GM23248 (cell line): ENCODE results near the gene CKAP5. TPM values are rescaled to one million over a fixed set of nuclear protein-coding genes. Genes with fewer than 3 reads are reported as not detected.
"Not testable (repeated sequence)": the region's sequence is repeated elsewhere in the genome, so short reads cannot be mapped to it uniquely, and the experiment has no call there.

ENCODE experiments used
- DNase-seq: peaks from one replicate; pipeline ENCODE4 v3.0.0-alpha.2; 2015
- H2AFZ ChIP-seq: fragments of 200-600 bp; sonication (generic); 2 replicates; pipeline ENCODE4 v1.6.1; 2016; ENCODE audit warnings: antibody characterized with exemption
- H3F3A ChIP-seq: fragments of 200-600 bp; sonication (generic); 2 replicates; pipeline ENCODE4 v1.6.1; 2016; ENCODE audit warnings: mild to moderate bottlenecking, antibody characterized with exemption, mixed run types; ENCODE audit not compliant: insufficient read depth
- H3K27ac ChIP-seq: fragments of 200-600 bp; sonication (generic); 2 replicates; pipeline ENCODE4 v1.5.1; 2016; ENCODE audit warnings: mild to moderate bottlenecking
- H3K27me3 ChIP-seq: fragments of 200-600 bp; sonication (generic); replicated peaks from 2 replicates; pipeline ENCODE4 v1.6.1; 2016; ENCODE audit warnings: mild to moderate bottlenecking; ENCODE audit not compliant: insufficient read depth
- H3K36me3 ChIP-seq: fragments of 200-600 bp; sonication (generic); 2 replicates; pipeline ENCODE4 v1.6.1; 2016; ENCODE audit warnings: low read depth, mild to moderate bottlenecking
- H3K4me1 ChIP-seq: fragments of 200-600 bp; sonication (generic); 2 replicates; pipeline ENCODE4 v1.6.1; 2016; ENCODE audit warnings: mild to moderate bottlenecking; ENCODE audit not compliant: insufficient read depth
- H3K4me2 ChIP-seq: fragments of 200-600 bp; sonication (generic); one replicate; pipeline ENCODE4 v1.6.1; 2016; ENCODE audit warnings: mild to moderate bottlenecking; ENCODE audit not compliant: unreplicated experiment
- H3K4me3 ChIP-seq: fragments of 200-600 bp; sonication (generic); 2 replicates; pipeline ENCODE4 v1.5.1; 2016; ENCODE audit warnings: mild to moderate bottlenecking
- H3K79me2 ChIP-seq: fragments of 200-600 bp; sonication (generic); 2 replicates; pipeline ENCODE4 v1.6.1; 2016; ENCODE audit warnings: mild to moderate bottlenecking; ENCODE audit not compliant: insufficient read depth
- H3K9ac ChIP-seq: fragments of 200-600 bp; sonication (generic); 2 replicates; pipeline ENCODE4 v1.6.1; 2016; ENCODE audit warnings: mild to moderate bottlenecking
- H3K9me2 ChIP-seq: fragments of 200-600 bp; sonication (generic); 2 replicates; pipeline ENCODE4 v1.6.1; 2016; ENCODE audit warnings: mixed run types, mild to moderate bottlenecking, moderate library complexity; ENCODE audit not compliant: insufficient read depth
- H3K9me3 ChIP-seq: fragments of 200-600 bp; sonication (generic); one replicate; pipeline ENCODE4 v1.6.1; 2017; ENCODE audit warnings: low read depth
- H4K20me1 ChIP-seq: fragments of 200-600 bp; sonication (generic); 2 replicates; pipeline ENCODE4 v1.6.0; 2016; ENCODE audit not compliant: insufficient read depth
- EZH2 ChIP-seq: fragments of 200-600 bp; sonication (generic); IDR thresholded peaks from 2 replicates; pipeline ENCODE4 v1.6.1; 2018; ENCODE audit warnings: antibody characterized with exemption, mild to moderate bottlenecking; ENCODE audit not compliant: insufficient read depth, poor library complexity, severe bottlenecking
- EZH2phosphoT487 ChIP-seq: fragments of 200-600 bp; sonication (generic); IDR thresholded peaks from 2 replicates; pipeline ENCODE4 v1.6.1; 2018; ENCODE audit warnings: antibody characterized with exemption, moderate library complexity, mild to moderate bottlenecking, low read depth; ENCODE audit not compliant: insufficient read depth
- WGBS, 2 experiments: methylation state at CpG; one replicate each; pipeline ENCODE4 v1.1.6; 2015 to 2017; ENCODE audit warnings: low lambda C conversion rate in 2 of 2, low coverage in 1 of 2; ENCODE audit errors: missing lambda C conversion rate in 2 of 2; 5-methylcytosine and 5-hydroxymethylcytosine counted together
- in situ Hi-C: fragments of 300-500 bp; cut with MboI; formaldehyde crosslinking; loops from 2 replicates; pipeline ENCODE4 v1.15.0; 2020
- polyA plus RNA-seq: library from polyadenylated mRNA; unstranded; fragments of >200 nt; fragmentation: Nextera tagmentation; extraction: Ambion mirVana; gene quantifications from 2 replicates; pipeline ENCODE4 v1.2.1, GENCODE V29; 2016
- total RNA-seq: library from RNA; depleted of rRNA; stranded (reverse); fragments of >200 nt; shearing (Covaris generic); gene quantifications from 2 replicates; pipeline ENCODE4 v1.2.3, GENCODE V29; 2014

Gene CKAP5
- total and polyA plus RNA-seq, 2 experiments from 2014 or later, result 35.2 to 47.6 TPM

- H3F3A ChIP-seq, result no peaks in the 10 kb centered on the region
- H3K9ac ChIP-seq, result no peak overlapping the region
- H3K4me2 ChIP-seq, result no peak overlapping the region
- TF ChIP-seq EZH2phosphoT487 (no peak), EZH2 (no peak)
- no peak overlapping the region for H3K4me3 ChIP-seq
- H2AFZ ChIP-seq, result no peak overlapping the region
- DNase-seq, result no peak
- H3K27me3 ChIP-seq, result no peaks in the 10 kb centered on the region
- no peaks in the 10 kb centered on the region for H3K79me2 ChIP-seq
- no peaks in the 10 kb centered on the region for H3K9me2 ChIP-seq
- no peaks in the 10 kb centered on the region for H4K20me1 ChIP-seq
- 61 to 67% methylated on average over 6 of the region's 6 CpGs for WGBS, 2 experiments
- no peaks in the 10 kb centered on the region for H3K36me3 ChIP-seq
- in situ Hi-C loops, result no loop called here
- H3K9me3 ChIP-seq, result no peaks in the 10 kb centered on the region
- no peak overlapping the region for H3K27ac ChIP-seq
- no peaks in the 10 kb centered on the region for H3K4me1 ChIP-seq
These were observed 124.8 kb downstream of the CKAP5 start for GRCh38 chr11:46721286-46721685.

GRCh38 chr11:46719543-46720218 is 126.4 kb downstream of the CKAP5 start:
- no peaks in the 10 kb centered on the region for H4K20me1 ChIP-seq
- TF ChIP-seq EZH2 (no peak), EZH2phosphoT487 (no peak)
- H3K27ac ChIP-seq, result no peak overlapping the region
- no peaks in the 10 kb centered on the region for H3K36me3 ChIP-seq
- no peaks in the 10 kb centered on the region for H3K79me2 ChIP-seq
- 83 to 84% methylated on average over 25 of the region's 25 CpGs for WGBS, 2 experiments
- H3K4me2 ChIP-seq, result no peak overlapping the region
- in situ Hi-C loops, result no loop called here
- no peaks in the 10 kb centered on the region for H3K9me3 ChIP-seq
- no peak for DNase-seq
- no peak overlapping the region for H2AFZ ChIP-seq
- no peak overlapping the region for H3K4me3 ChIP-seq
- H3K9me2 ChIP-seq, result no peaks in the 10 kb centered on the region
- peaks cover 6% of the 10 kb centered on the region for H3K4me1 ChIP-seq
- no peak overlapping the region for H3K9ac ChIP-seq
- peaks cover 4% of the 10 kb centered on the region; the same call in 1 of the 2 replicates for H3F3A ChIP-seq
- no peaks in the 10 kb centered on the region for H3K27me3 ChIP-seq

- no peaks in the 10 kb centered on the region for H3K79me2 ChIP-seq
- TF ChIP-seq EZH2phosphoT487 (no peak), EZH2 (no peak)
These were observed 127.0 kb downstream of the CKAP5 start, which contains the start of gene F2 for GRCh38 chr11:46719048-46719542. Gene F2, plus strand, starts transcription at chr11:46719213. Its CDS starts 23 bp downstream, at chr11:46719236.

GRCh38 chr11:46718155-46719019 is 127.7 kb downstream of the CKAP5 start:
- Histone ChIP-seq H3K4me1 (peaks cover 14% of the 10 kb centered on the region), H3K36me3 (no peaks in the 10 kb centered on the region), H3K9me2 (no peaks in the 10 kb centered on the region), H2AFZ (peak overlapping the region; percentile 23; the same call in 1 of the 2 replicates), H3K79me2 (no peaks in the 10 kb centered on the region), H3K27me3 (no peaks in the 10 kb centered on the region), H3K27ac (no peak overlapping the region), H4K20me1 (no peaks in the 10 kb centered on the region), H3K4me2 (no peak overlapping the region), H3F3A (peaks cover 10% of the 10 kb centered on the region; the same call in 1 of the 2 replicates), H3K9ac (no peak overlapping the region), H3K4me3 (no peak overlapping the region), H3K9me3 (no peaks in the 10 kb centered on the region)
- TF ChIP-seq EZH2 (no peak), EZH2phosphoT487 (no peak)
- in situ Hi-C loops, result no loop called here
- 90 to 92% methylated on average over 11 of the region's 11 CpGs for WGBS, 2 experiments
- DNase-seq, result no peak

More at GRCh38 chr11:46719048-46719542, 127.0 kb downstream of the CKAP5 start, which contains the start of gene F2:
- Histone ChIP-seq H3K4me3 (no peak within 1 kb of the TSS), H3K36me3 (no peaks in the 10 kb centered on the region), H3K9ac (no peak within 1 kb of the TSS), H3K9me3 (no peaks in the 10 kb centered on the region), H3K9me2 (no peaks in the 10 kb centered on the region), H3K4me2 (no peak within 1 kb of the TSS), H4K20me1 (no peaks in the 10 kb centered on the region), H3K27ac (no peak within 1 kb of the TSS), H3F3A (peaks cover 8% of the 10 kb centered on the region; the same call in 1 of the 2 replicates), H3K27me3 (no peaks in the 10 kb centered on the region), H3K4me1 (peaks cover 10% of the 10 kb centered on the region), H2AFZ (peak within 1 kb of the TSS; percentile 23; the same call in 1 of the 2 replicates)
- in situ Hi-C loops, result no loop called here
- 86 to 94% methylated on average over 5 to 7 of the region's 7 CpGs for WGBS, 2 experiments
- no peak for DNase-seq

GRCh38 chr11:46717825-46718154 is 128.3 kb downstream of the CKAP5 start:
- H3K9ac ChIP-seq, H3K27ac ChIP-seq, H3K79me2 ChIP-seq, in situ Hi-C loops, H3K27me3 ChIP-seq, DNase-seq, H3K4me2 ChIP-seq, H3F3A ChIP-seq, H3K9me2 ChIP-seq, H3K4me3 ChIP-seq, H3K36me3 ChIP-seq, H4K20me1 ChIP-seq, H3K9me3 ChIP-seq, H2AFZ ChIP-seq: not testable (repeated sequence)
- peaks cover 14% of the 10 kb centered on the region for H3K4me1 ChIP-seq
- 76 to 98% methylated on average over 2 of the region's 2 CpGs for WGBS, 2 experiments
